Skin of body (tissue), 2 donors: ENCODE results near the gene NIN. TPM values are rescaled to one million over a fixed set of nuclear protein-coding genes. Genes with fewer than 3 reads are reported as not detected.
A peak's percentile ranks its signal among the peaks of the same experiment; 100 is the strongest.
"Not testable (repeated sequence)": the region's sequence is repeated elsewhere in the genome, so short reads cannot be mapped to it uniquely, and the experiment has no call there.

Experiments
- DNase-seq: peaks from one replicate; lab custom pipeline; 2025; lab: John Stamatoyannopoulos, UW
- total RNA-seq: library from RNA; depleted of rRNA; stranded (reverse); fragments of >200 nt; gene quantifications from one replicate; pipeline ENCODE4 v1.2.3, GENCODE V29; 2014

Gene NIN
- total RNA-seq, 1 donor from 2014 or later, result 34.6 TPM

DNA sequence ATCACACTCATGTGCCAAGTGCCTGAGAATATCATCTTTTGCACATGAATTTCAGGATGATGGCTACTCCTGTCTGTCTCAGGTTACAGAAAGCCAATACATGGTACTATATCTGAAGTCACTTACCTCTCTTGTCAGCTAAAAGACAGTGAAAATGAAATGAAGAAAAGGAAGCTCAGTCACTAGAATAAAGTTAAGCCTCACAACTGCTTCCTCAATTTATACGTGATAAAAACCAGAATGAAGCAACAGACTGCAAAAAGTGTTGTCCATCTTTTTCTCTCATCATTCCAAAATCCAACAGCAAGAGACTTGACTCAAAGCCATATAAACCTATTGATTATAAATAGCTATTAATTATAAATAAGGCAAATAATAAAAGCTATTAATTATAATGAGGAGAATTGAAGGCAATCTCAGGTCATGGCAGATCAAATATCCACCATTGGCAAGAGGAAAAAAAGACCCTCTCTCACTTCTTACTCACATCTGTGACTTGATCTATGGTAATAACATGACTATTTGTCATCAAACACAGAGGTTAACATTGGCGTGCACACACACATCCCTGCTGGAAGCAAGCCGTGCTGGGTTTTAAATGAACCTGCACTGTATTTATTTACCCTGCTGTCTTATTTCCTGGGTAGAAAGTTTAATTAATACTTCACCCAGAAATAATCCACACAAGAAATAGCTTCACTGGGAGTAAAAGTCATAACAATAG is 10.0 kb downstream of the NIN start:
- no peak for DNase-seq

DNA sequence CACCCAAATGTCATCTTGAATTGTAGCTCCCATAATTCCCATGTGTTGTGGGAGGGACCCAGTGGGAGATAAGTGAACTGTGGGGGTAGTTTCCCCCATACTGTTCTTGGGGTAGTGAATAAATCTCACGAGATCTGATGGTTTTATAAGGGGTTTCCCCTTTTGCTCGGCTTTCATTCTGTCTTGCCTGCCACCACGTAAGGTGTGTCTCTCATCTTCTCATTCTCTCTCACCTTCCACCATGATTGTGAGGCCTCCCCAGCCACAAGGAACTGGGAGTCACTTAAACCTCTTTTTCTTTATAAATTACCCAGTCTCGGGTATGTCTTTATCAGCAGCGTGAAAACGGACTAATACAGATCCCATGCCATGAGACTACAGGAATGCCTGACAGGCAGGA is 11.7 kb downstream of the NIN start:
- not testable (repeated sequence) for DNase-seq

- DNase-seq, result no peak
Observed at GRCh38 chr14:50816395-50817047, 14.4 kb downstream of the NIN start.

DNA sequence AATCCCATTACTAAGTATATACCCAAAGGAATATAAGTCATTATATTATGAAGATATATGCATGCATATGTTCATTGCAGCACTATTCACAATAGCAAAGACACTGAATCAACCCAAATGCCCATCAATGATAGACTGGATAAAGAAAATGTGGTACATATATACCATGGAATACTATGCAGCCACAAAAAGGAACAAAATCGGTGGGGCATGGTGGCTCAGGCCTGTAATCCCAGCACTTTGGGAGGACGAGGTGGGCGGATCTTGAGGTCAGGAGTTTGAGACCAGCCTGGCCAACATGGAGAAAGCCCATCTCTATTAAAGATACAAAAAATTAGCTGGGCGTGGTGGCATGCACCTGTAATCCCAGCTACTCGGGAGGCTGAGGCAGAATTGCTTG is 15.4 kb downstream of the NIN start:
- not testable (repeated sequence) for DNase-seq

DNA sequence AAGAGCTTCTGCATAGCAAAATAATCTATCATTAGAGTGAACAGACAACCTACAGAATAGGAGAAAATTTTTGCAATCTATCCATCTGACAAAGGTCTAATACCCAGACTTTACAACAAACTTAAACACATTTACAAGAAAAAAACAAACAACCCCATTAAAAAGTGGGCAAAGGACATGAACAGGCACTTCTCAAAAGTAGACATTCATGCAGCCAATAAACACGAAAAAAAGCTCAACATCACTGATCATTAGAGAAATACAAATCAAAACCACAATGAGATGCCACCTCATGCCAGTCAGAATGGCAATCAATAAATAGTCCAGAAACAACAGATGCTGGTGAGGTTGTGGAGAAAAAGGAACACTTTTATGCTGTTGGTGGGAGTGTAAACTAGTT is 15.9 kb downstream of the NIN start:
- not testable (repeated sequence) for DNase-seq

DNA sequence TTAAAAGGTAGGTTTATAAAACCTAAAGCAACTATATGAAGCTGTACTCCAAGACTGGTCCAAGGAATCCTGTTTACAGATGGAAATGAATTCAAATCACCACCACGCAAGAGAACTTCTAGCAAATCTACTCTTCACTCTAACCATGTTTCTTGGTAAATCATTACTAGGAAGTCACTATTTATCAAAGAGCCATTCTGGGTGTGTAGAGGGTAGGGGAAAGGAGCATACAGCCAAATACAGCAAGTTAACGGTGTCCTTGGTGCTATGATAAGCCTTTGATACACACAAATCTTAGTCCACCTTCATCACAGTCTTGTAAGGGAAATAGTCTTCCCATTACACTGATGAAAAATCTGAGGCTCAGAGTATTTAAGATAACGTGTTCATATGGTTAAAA is 16.8 kb downstream of the NIN start:
- no peak for DNase-seq

DNA sequence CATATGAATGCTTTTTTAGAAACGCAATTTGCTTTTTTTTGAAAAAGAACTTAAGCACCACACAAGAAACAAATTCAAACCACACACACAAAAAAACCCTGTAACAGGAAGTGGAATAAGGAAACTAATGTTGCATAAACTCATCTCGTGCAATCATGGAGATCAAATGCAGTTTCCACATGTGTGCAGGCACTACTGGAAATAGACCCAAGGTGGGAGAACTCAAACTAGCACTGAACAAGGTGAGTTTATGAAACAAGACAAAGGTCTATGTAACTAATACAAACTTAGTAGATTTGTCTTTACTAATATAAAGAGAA is 17.5 kb downstream of the NIN start:
- DNase-seq, result peak; percentile 44

GRCh38 chr14:50812856-50813543 is 18.0 kb downstream of the NIN start:
- no peak for DNase-seq

DNA sequence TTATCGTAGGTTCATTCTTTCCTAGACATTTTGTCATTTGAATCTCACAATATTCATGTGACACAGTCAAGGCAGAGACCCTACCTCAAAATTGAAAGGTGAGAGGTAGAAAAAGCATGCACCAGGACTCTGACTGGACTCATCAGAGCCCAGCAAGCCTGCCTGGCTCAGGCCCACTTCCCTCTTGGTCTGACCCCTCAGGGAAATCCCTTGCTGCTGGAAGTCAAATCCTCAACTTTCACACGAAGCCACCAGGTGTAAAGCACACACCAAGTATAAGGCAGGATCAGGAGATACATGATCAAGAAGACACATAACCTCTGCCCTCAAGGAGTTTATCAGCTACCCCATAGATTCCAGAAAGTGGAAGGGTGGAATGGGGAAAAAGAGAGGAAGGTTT is 18.8 kb downstream of the NIN start:
- no peak for DNase-seq

- no peak for DNase-seq
Observed at GRCh38 chr14:50808053-50808452, 22.9 kb downstream of the NIN start.

GRCh38 chr14:50806241-50806933 is 24.6 kb downstream of the NIN start:
- peak; percentile 10 for DNase-seq

- no peak for DNase-seq
Observed at GRCh38 chr14:50805396-50805795, 25.6 kb downstream of the NIN start.

- DNase-seq, result peak; percentile 93
Observed at GRCh38 chr14:50804181-50804721, 26.7 kb downstream of the NIN start.

- no peak for DNase-seq
Observed at GRCh38 chr14:50801706-50802105, 29.3 kb downstream of the NIN start.

DNA sequence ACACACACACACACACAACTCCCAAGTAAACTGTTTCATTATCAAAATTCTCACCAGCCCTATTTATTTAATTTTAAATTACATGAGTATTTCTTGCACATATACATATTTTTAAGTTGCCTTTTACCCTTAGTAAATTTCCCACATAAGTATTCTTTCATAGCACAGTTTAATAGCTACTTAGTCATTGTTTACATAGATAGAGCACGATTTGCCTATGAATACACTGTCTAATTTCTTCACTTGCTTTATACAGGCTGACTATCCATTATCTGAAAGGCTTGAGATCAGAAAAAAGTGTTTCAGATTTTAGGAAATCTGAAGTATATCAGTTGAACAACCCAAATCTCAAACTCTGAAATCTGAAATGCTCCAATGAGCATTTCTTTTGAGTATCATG is 30.9 kb downstream of the NIN start:
- no peak for DNase-seq

GRCh38 chr14:50798048-50798421 is 32.9 kb downstream of the NIN start:
- no peak for DNase-seq

DNA sequence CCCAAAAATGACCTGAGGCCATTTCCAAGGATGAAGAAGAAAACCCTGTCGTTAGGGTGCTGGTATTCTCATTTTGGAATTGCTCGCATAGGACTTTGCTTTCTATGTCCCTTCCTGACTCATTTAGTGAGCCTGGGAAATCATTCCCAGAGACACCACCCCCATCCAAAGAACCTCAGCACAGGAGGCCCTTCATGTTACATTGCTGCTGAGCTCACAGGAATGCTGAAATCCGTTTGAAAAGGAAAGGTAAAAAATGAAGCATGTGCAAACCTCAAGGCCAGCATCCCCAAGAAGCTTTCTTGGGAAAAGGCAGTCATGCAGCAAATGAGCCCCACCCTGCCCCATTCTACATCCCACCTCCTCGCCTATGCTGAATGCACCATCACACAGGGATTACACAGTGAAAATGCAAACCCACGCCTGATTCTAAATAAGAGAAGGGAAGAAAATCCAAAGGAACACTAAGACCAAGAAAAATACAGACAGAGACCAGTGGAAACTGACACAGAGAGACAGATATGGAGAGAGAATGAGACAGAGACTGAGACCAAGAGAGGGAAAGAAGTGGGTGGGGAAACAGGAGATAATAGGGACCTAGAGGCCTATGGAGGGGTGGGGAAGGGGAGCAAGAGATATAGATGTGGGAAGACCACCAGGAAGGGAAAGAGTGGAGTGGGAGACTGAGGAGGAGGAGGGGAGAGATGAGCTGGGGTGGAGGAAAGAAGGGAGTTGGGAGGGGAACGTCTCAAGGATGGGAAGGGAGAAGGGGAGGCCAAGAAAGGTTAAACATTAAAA is 33.5 kb downstream of the NIN start:
- no peak for DNase-seq

- DNase-seq, result no peak
Observed at GRCh38 chr14:50796390-50796789, 34.6 kb downstream of the NIN start.

DNA sequence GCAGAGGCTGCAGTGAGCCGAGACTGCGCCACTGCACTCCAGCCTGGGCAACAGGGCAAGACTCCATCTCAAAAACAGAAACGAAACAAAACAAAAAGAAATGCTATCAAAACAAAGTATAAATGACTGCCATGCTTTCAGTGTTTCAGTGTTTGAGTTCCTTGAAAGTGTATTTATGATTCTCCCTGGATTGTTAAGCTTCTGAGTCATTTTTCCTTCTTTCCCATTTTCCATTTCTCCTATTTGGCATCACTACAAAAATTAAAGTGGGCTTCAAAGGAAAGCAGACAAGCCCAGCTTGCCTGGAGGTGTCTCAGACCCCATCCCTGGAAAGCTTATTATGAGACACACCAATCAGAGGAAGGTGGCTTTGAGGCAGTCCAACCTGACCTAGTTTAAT is 35.1 kb downstream of the NIN start:
- DNase-seq, result no peak

- DNase-seq, result no peak
Observed at GRCh38 chr14:50795142-50795541, 35.8 kb downstream of the NIN start.

DNA sequence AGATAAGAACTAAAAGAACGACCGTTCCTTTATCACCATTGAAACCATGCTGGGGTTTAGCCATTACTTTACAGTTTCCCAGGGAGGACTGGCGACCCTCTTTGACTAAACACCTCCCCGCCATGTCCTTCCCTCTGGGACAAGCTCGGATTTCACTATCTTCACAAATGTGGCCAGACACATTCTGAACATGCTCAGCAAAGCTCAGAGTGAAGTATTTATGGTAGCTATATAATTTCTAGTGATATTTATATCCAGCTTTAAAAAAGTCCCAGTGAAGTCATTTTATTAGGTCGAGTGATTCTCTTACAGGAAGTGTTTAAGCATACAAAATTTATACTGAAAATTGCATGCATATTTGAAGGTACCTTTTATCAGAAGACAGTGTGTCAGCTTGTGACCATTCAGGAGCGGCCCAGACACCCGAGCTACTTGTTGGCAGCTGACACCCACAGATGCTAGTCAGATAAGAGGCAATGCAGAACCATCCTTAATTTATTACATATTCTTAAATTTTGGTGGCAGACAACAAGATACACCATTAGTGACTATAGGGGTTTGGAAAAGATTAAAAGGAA is 36.8 kb downstream of the NIN start:
- DNase-seq, result no peak
